Jurkat, Clone E6-1 (cell line): ENCODE data around the gene PDC.
"Not testable (repeated sequence)": the region's sequence is repeated elsewhere in the genome, so short reads cannot be mapped to it uniquely, and the experiment has no call there.

Experiments
- DNase-seq: peaks from one replicate; pipeline ENCODE4 v3.0.0-alpha.2; 2011; ENCODE audit warnings: low read depth, low spot score
- H3K4me3 ChIP-seq: 2 replicates; pipeline ENCODE4 v1.5.1; 2011; ENCODE audit warnings: mild to moderate bottlenecking, low read length, control low read depth, moderate library complexity

The PDC gene

DNA sequence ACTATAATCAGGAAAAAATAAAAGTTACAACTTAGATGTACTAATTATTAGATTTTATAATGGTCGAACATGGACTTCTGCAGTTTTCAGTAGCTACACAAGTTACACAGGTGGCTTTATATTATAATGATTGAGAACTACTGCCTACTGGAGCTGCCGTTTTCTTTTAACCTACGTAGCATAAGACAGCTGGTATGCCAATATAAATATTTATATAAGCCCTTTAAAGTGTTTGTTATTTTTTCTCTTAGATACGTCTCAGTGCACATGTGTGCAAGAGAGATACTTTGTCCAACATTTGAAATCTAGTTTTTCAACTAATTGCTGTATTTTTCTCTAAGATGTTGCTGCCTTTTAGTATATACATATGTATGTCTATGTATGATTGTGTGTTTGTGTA lies 42.4 kb downstream of the PDC start:
- DNase-seq = no peak
- H3K4me3 ChIP-seq = no peak overlapping the region

DNA sequence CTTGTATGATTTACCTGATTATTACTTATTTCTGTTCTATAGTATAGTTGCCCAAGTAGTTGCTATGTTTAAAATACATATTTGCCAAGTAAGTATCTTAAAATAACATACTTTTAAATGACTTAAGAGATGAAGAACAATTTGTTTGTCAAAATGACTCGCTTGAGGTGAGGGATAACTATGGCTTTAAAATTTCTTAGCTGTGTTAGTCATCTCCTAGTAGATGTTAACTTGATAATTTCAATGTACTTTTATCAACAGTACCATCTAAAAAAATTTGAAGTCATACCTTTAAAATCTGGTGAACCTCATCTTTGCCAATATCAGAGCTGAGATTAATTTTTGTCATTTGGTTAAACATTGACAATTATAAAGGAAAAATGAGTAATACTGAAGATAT lies 47.6 kb downstream of the PDC start:
- no peak overlapping the region for H3K4me3 ChIP-seq
- DNase-seq = no peak

DNA sequence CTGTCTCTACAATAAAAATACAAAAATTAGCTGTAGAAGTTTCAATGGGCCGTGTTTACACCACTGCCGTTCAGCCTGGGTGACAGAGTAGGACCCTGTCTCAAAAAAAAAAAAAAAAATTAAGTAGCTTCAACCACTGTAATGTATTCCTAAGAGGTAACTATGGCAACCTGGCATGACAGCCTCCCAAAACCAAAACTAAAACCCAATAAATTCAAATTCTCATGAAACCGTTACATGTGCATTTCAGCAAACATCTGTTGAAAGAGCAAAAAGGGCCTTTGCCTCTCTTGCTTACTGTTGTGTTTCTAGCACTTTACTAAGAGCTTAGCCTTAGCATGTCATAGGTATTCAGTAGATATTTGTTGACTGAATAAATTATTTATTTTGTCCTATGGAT lies 51.8 kb downstream of the PDC start:
- no peak for DNase-seq

DNA sequence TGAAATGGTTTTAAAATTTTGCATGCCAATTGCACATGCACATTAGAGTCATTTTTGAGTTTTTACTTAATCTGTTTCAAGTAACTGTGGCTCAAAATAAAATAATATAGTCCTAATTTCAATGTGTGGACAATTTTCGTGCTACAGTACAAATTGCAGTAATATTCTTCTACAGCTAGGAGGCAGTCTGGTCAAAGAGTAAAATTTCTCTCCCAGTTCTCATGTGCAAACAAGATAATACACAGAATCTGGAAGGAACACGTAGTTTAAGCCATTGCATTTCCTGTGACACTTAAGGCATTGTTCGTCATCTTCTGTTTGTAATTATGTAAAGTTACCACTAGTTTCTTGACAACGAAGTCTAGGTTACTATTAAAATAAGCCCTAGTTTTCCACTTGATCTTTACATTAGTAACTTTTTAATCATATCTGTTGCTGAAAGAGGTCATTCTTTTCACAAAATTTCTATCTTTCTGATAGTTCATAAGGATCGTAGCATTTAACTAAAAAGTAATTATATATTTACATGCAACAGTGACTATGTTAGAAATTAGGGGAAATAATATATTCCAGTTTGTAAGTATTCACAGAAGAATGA lies 56.4 kb downstream of the PDC start:
- no peak overlapping the region for H3K4me3 ChIP-seq
- DNase-seq = peak; percentile 44

More for the DNA sequence above, 51.8 kb downstream of the PDC start:
- H3K4me3 ChIP-seq = no peak overlapping the region

DNA sequence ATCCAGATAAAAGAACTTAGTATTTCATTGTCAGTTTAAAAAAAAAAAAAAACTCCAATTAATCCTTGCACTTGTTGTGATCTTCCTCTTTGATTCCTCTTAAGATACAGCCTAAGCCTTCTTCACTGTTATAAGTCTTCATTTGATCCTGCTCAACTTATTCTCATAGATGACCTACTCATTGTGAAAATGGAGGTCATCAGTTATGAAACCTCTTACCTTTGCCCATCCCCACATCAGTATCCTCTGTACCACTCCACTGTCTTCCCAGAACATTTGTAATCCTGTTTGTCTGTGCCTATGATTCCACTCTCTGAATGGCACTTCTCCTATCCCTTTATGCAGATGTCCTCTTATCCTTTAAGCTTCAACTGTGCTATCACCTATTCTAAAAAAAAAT lies 57.3 kb downstream of the PDC start:
- DNase-seq = no peak
- no peak overlapping the region for H3K4me3 ChIP-seq

DNA sequence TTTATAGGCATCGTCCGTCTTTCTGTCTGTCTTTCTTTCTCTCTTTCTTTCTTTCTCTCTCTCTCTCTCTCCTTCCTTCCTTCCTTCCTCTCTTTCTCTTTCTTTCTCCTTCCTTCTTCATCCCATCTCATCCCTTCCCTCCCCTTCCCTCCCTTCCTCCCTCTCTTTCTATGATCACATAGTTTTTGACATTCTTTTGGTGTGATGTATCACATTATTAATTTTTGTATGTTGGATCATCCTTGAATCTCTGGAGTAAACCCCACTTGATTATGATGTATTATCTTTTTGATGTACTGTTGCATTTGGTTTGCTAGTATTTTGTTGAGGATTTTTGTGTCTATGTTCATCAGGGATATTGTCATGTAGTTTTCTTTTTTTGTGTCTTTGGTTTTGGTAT lies 59.5 kb downstream of the PDC start:
- DNase-seq, H3K4me3 ChIP-seq: not testable (repeated sequence)
